ENCODE results near the gene TDP1.

Gene TDP1

DNA sequence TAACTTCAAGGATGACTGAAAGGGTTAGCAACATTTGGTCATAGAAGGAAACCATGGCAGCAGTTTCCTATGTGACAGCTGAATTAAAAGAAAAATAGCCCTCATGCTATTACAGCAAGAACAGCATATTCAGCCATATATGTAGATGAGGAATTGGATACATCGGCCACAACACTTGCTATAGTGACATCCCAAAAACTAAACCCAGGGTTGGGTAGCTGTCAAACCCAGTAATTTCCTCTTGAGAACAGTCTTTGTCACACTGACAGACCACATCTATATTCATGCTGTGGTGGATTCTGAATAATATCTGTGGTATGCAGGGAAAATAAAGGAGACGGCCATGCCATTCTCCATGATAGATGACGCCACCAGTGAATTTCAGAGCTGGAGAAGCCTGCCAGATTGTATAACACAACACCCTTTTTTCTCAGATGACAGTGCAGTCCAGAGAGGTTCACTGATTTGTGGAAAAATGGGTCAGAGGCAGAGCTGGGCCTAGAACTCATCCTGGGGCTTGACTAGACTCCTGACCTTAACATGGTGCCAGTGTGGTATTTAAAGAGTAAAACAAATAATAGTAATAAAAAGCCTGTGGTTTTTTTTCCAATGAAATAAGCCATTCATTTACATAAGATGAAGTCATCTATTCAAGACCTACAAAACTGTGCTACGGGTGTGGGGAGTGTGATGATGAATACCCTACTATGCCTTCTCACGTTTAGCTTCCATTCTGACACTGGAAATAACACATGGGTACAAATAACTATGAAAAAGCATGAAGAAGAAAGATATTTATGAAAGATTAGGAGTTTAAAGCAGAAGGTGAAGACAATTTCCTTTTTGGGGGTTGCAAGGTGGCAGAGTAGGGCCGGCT lies 33.5 kb upstream of the TDP1 start:
- H3K9me3 Mint-ChIP-seq: no peaks in the 10 kb centered on the region
- DNase-seq (no peak), ATAC-seq (replicated peaks) (peak in 1 of 2 donors; percentile 16)
- no peaks in the 10 kb centered on the region for H3K4me1 Mint-ChIP-seq
- H3K4me3 Mint-ChIP-seq: no peak overlapping the region
- no peak overlapping the region for H3K27ac Mint-ChIP-seq
- H3K27me3 Mint-ChIP-seq: no peaks in the 10 kb centered on the region
- peaks cover 0 to 11% of the 10 kb centered on the region in 2 donors for H3K36me3 Mint-ChIP-seq

DNA sequence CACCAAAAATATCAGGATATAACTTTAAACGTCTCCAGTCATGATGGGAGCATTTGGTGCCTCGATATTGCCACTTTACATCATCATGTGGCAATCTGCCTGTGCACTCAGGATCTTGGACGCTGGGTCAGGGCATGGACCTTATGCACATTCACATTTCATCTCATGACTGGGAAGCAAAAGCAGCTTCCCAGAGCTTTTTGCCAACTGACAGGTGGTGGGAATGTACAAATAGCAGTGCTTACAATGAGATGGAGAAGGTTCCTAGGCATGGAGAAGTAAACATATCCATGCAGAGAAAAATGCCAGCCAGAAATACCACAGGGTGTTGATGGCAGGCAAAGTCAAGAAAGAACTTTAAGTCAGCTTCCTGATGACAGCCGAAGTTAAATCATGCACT lies 31.5 kb upstream of the TDP1 start:
- no peak overlapping the region for H3K4me3 Mint-ChIP-seq
- no peaks in the 10 kb centered on the region for H3K9me3 Mint-ChIP-seq
- DNase-seq (no peak), ATAC-seq (replicated peaks) (no peak)
- H3K27me3 Mint-ChIP-seq: no peaks in the 10 kb centered on the region
- no peaks in the 10 kb centered on the region for H3K4me1 Mint-ChIP-seq
- H3K27ac Mint-ChIP-seq: no peak overlapping the region
- peaks cover 0 to 11% of the 10 kb centered on the region in 2 donors for H3K36me3 Mint-ChIP-seq

GRCh38 chr14:89926694-89927093 lies 29.0 kb upstream of the TDP1 start:
- H3K27me3 Mint-ChIP-seq: no peaks in the 10 kb centered on the region
- H3K36me3 Mint-ChIP-seq: peaks cover 9 to 23% of the 10 kb centered on the region in 2 donors
- no peak overlapping the region for H3K4me3 Mint-ChIP-seq
- no peak overlapping the region for H3K27ac Mint-ChIP-seq
- H3K4me1 Mint-ChIP-seq: no peaks in the 10 kb centered on the region
- no peak for DNase-seq
- ATAC-seq (replicated peaks): no peak
- H3K9me3 Mint-ChIP-seq: no peaks in the 10 kb centered on the region

DNA sequence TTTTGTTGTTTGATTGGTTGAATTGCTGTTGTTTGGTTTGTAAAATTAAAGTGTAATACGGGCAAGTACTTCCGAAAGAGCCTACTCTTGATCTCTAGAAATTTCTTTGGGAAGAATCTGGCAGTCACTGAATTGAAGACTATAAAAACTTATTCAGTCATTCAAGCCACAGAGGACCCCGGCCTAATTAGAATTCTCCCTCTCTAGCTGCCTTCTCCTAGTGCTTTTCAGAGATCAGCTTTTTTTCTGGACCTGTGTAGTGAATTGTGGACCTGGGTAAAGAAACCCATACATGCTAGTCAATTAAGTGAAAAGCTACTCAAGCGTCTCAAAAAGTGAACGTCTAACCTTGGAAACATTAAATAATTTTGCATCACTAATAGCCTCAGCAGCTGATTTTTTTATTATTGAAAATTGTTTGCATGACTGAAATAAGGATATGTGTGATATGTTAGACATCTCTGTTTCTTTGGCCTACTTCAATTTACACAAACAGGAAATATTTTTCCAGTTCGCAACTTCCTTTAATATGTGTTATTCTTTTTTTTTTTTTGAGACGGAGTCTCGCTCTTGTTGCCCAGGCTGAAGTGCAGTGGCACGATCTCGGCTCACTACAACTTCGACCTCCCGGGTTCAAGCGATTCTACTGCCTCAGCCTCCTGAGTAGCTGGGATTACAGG lies 28.4 kb upstream of the TDP1 start:
- H3K36me3 Mint-ChIP-seq: peaks cover 9 to 23% of the 10 kb centered on the region in 2 donors
- no peaks in the 10 kb centered on the region for H3K27me3 Mint-ChIP-seq
- ATAC-seq (replicated peaks): no peak
- no peaks in the 10 kb centered on the region for H3K4me1 Mint-ChIP-seq
- no peak for DNase-seq
- H3K9me3 Mint-ChIP-seq: no peaks in the 10 kb centered on the region
- no peak overlapping the region for H3K4me3 Mint-ChIP-seq
- H3K27ac Mint-ChIP-seq: no peak overlapping the region

DNA sequence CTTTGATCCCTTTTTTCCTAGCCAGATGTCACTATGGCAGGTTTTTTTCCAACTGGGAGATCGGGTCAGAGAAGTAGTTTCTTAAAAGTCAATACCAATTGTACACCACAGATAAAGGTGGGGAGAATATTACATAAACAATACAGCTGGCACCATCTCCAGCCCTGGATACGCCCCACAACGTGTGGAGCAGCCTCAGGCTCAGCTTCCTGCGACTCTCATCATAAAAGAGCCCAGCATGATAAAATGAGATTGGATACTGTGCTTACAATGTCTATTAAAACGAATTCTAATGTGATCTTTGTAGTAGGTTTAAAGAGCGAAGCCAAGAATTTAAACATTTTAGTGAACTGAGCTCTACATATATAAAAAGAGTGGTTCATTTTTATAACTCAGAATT lies 22.7 kb upstream of the TDP1 start:
- Mint-ChIP-seq H3K9me3 (no peaks in the 10 kb centered on the region), H3K4me1 (no peaks in the 10 kb centered on the region), H3K4me3 (no peak overlapping the region), H3K36me3 (peaks cover 15 to 19% of the 10 kb centered on the region in 2 donors), H3K27ac (no peak overlapping the region), H3K27me3 (no peaks in the 10 kb centered on the region)
- no peak for ATAC-seq (replicated peaks)
- no peak for DNase-seq

DNA sequence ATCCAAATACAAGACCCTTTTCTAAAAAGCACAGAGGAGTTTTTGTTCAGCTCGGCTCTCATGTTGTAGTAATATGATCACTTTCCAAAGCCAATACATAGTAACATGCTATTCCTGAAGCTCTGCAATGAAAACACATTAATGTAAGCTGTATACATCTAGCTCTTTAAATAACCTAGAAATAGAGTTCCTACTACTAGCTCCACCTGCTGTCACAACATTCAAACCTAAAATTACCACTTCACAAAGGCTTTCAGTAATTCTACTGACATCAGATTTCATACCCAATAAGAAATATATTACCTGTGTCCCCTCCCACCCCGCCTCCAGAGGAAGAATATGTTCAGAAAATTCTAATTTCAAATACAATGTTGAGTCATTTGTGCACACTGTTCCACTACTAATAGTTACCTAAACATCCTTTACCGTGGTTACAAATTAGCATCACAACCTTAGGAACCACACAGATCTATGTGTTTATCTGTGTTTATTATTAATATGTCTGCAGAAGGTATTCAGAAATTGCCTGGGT lies 19.0 kb upstream of the TDP1 start:
- no peaks in the 10 kb centered on the region for H3K27me3 Mint-ChIP-seq
- no peaks in the 10 kb centered on the region for H3K9me3 Mint-ChIP-seq
- H3K4me3 Mint-ChIP-seq: no peak overlapping the region
- H3K27ac Mint-ChIP-seq: no peak overlapping the region
- H3K36me3 Mint-ChIP-seq: peaks cover 6 to 7% of the 10 kb centered on the region in 2 donors
- no peaks in the 10 kb centered on the region for H3K4me1 Mint-ChIP-seq
- DNase-seq (no peak), ATAC-seq (replicated peaks) (no peak)

- Mint-ChIP-seq H3K4me1 (no peaks in the 10 kb centered on the region), H3K27ac (no peak overlapping the region), H3K36me3 (peaks cover 3 to 14% of the 10 kb centered on the region in 2 donors), H3K4me3 (no peak overlapping the region), H3K9me3 (no peaks in the 10 kb centered on the region), H3K27me3 (no peaks in the 10 kb centered on the region)
- DNase-seq (no peak), ATAC-seq (replicated peaks) (no peak)
These were observed 13.8 kb upstream of the TDP1 start for GRCh38 chr14:89941830-89942377.

DNA sequence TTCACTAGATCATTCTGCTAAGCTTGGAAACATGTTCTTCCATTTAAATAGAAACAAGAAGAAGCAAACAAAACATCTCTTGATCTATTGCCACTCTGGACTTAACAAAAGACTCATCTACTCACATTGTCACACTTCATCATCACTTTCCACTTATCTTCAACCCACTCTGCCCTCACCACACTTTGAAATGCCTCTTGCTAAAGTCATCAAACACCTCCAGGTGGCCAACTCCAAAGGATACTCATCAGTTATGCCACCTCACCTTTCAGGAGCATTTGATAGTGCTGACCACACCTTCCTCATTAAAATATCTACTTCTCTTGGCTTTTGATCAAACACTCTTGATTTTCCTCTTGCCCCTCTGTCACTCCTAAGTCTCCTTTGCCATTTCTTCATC lies 8.4 kb upstream of the TDP1 start:
- no peak for ATAC-seq (replicated peaks)
- Mint-ChIP-seq H3K27ac (no peak overlapping the region), H3K9me3 (peaks cover 0 to 2% of the 10 kb centered on the region in 2 donors), H3K27me3 (no peaks in the 10 kb centered on the region), H3K4me3 (no peak overlapping the region), H3K4me1 (no peaks in the 10 kb centered on the region), H3K36me3 (peaks cover 20 to 34% of the 10 kb centered on the region in 2 donors)
- no peak for DNase-seq

DNA sequence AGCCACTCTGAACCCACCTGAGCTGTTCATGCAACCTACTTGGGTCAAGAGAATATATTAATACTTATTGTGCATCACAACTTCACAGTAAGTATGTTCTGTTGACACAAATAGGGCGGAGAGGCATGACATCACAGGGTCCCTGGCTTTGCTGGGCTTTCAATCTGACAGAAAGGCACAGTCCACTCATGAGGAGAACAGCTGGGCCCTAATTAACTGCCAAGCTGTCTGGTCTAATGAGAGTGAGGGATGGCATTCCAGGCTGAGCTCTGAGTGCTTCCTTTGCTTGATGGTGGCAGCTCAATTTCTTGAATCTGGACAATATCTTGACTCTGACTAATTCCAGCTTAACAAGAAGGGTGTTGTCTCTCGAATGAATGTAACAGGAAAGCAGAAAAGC lies 3.2 kb upstream of the TDP1 start:
- H3K4me3 Mint-ChIP-seq: no peak overlapping the region
- no peaks in the 10 kb centered on the region for H3K27me3 Mint-ChIP-seq
- ATAC-seq (replicated peaks) (no peak), DNase-seq (no peak)
- H3K9me3 Mint-ChIP-seq: peaks cover 0 to 2% of the 10 kb centered on the region in 2 donors
- peaks cover 14 to 21% of the 10 kb centered on the region in 2 donors for H3K4me1 Mint-ChIP-seq
- H3K27ac Mint-ChIP-seq: no peak overlapping the region
- H3K36me3 Mint-ChIP-seq: peaks cover 27 to 34% of the 10 kb centered on the region in 2 donors

- Mint-ChIP-seq H3K4me3 (peak overlapping the region; percentile 30 to 97), H3K36me3 (peaks cover 31 to 39% of the 10 kb centered on the region in 2 donors), H3K27me3 (no peaks in the 10 kb centered on the region), H3K4me1 (peaks cover 17 to 30% of the 10 kb centered on the region in 2 donors), H3K9me3 (peaks cover 3 to 4% of the 10 kb centered on the region in 2 donors), H3K27ac (no peak overlapping the region)
- ATAC-seq (replicated peaks) (no peak), DNase-seq (no peak)
These were observed 2.1 kb upstream of the TDP1 start for GRCh38 chr14:89953602-89954001.

- H3K36me3 Mint-ChIP-seq: peaks cover 31 to 37% of the 10 kb centered on the region in 2 donors
- ATAC-seq (replicated peaks) (peak; percentile 81 to 82), DNase-seq (peak; percentile 95)
- no peaks in the 10 kb centered on the region for H3K27me3 Mint-ChIP-seq
- peaks cover 2 to 4% of the 10 kb centered on the region in 2 donors for H3K9me3 Mint-ChIP-seq
- H3K4me3 Mint-ChIP-seq: peak within 1 kb of the TSS; percentile 95 to 97
- H3K27ac Mint-ChIP-seq: peak within 1 kb of the TSS; percentile 96
- peaks cover 17 to 30% of the 10 kb centered on the region in 2 donors for H3K4me1 Mint-ChIP-seq
These were observed 1.4 kb upstream of the TDP1 start, which contains the start of gene EFCAB11 for GRCh38 chr14:89954070-89955021. Gene EFCAB11 (minus strand): TSS chr14:89954730. CDS start chr14:89954660, 70 bp downstream.

DNA sequence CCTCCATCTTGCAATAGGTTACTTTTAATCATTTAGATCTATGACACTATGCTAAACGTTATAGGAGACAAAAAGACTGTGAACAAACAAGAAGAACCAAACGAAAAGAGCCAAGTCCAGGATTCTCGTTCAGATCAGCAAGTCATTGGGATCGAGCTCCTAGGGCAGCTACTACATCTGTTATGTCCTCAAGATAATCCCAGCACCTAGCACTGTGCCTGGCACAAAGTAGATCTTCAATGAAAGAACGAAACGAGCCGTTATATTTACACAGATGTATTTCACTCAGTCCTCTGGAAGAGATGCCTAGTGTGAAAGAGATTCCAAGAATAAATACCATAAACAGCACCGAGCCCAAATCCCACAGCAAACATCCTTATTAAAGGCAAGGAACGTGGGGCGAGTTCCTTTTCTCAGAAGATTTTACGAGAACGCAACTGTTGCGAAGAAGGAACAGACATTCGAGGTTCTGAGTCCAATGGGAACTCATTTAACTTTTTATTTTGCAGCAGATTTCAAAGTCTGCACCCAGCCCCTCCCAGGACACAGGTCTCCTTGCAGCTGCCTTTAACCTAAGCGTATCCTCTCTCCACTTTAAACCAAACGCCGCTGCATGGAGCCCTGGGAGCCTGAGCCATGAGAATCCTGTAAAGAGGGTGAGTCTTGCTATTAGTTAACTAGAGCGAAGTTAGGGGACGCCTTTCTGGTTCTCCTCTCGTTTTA lies 544 bp upstream of the TDP1 start:
- Mint-ChIP-seq H3K27me3 (no peaks in the 10 kb centered on the region), H3K36me3 (peaks cover 28 to 34% of the 10 kb centered on the region in 2 donors), H3K4me1 (peaks cover 20 to 33% of the 10 kb centered on the region in 2 donors), H3K27ac (peak overlapping the region; percentile 96), H3K4me3 (peak overlapping the region; percentile 95 to 97), H3K9me3 (peaks cover 2 to 4% of the 10 kb centered on the region in 2 donors)
- no peak for DNase-seq
- peak; percentile 28 to 35 for ATAC-seq (replicated peaks)

DNA sequence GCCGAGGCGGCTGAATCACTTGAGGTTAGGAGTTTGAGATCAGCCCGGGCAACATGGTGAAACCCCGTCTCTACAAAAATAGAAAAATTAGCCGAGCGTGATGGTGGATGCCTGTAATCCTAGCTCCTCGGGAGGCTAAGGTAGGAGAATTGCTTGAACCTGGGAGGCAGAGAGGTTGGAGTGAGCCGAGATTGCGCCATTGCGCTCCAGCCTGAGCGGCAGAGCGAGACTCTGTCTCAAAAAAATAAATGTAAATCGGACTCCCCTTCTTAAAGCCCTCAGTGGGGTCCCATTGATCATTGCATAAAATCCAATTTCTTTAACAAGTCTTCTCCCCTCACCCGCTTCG lies 908 bp downstream of the TDP1 start:
- Mint-ChIP-seq H3K4me3 (peak overlapping the region; percentile 89 to 95), H3K9me3 (peaks cover 2 to 4% of the 10 kb centered on the region in 2 donors), H3K27me3 (no peaks in the 10 kb centered on the region), H3K27ac (peak overlapping the region; percentile 95), H3K4me1 (peaks cover 30 to 48% of the 10 kb centered on the region in 2 donors), H3K36me3 (peaks cover 25 to 34% of the 10 kb centered on the region in 2 donors)
- ATAC-seq (replicated peaks) (no peak), DNase-seq (no peak)

All from stimulated activated naive B cell treated with anti-CD40 and anti-IgM and Interleukin-4, amounts not matched to agents 10 μg/mL and 1 μg/mL and 100 μg/mL, for 72 hours (primary cell).